ACHN (cell line): ENCODE data around the gene MYRFL.

ENCODE experiments used
- DNase-seq: peaks from one replicate; pipeline ENCODE4 v3.0.0-alpha.2; 2015
- in situ Hi-C: cut with HindIII; loops from 2 replicates; pipeline ENCODE4 v1.10.0; 2017; ENCODE audit warnings: low sequenced_read_pairs, low pct_ligation_motif_present, low pct_unique_long_range_greater_than_20kb

The MYRFL gene

DNA sequence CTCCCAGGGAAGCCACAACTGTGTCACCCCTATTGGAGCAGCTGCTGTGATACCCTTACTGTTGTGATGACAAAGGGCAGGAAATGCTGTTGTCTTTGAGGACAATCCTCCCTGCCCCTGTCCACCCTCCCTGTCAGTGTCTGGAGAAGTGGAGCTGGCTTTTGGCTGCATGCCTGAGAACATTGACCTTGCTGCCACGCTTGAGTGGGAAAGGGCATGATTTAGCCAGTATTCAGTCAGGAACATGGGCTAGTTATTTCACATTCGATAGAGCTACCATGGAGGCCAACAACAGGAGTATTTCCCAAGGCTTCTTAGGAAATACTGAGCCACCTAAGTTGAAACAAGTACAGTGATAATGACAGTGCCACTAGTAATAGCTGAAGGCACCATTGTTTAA, 59.4 kb downstream of the MYRFL start:
- DNase-seq = peak; percentile 61
- in situ Hi-C loops = loop anchor here (25.0 kb wide), 2 partner anchors 678 to 828 kb away; no protein-coding TSS in a partner anchor

GRCh38 chr12:69885658-69886057, 60.6 kb downstream of the MYRFL start:
- in situ Hi-C loops = loop anchor here (25.0 kb wide), 2 partner anchors 677 to 827 kb away; no protein-coding TSS in a partner anchor
- DNase-seq = no peak

- in situ Hi-C loops = loop anchor here (25.0 kb wide), 2 partner anchors 676 to 826 kb away; no protein-coding TSS in a partner anchor
- DNase-seq = no peak
Observed at GRCh38 chr12:69886109-69886508, 61.1 kb downstream of the MYRFL start.

GRCh38 chr12:69886715-69887114, 61.7 kb downstream of the MYRFL start:
- DNase-seq = no peak
- in situ Hi-C loops = loop anchor here (25.0 kb wide), 2 partner anchors 676 to 826 kb away; no protein-coding TSS in a partner anchor

GRCh38 chr12:69888901-69889300, 63.9 kb downstream of the MYRFL start:
- in situ Hi-C loops = loop anchor here (25.0 kb wide), 2 partner anchors 673 to 823 kb away; no protein-coding TSS in a partner anchor
- DNase-seq = no peak

GRCh38 chr12:69894800-69895383, 69.9 kb downstream of the MYRFL start:
- no peak for DNase-seq
- in situ Hi-C loops = loop anchor here (25.0 kb wide), 2 partner anchors 667 to 817 kb away; no protein-coding TSS in a partner anchor

GRCh38 chr12:69896653-69897381, 71.8 kb downstream of the MYRFL start:
- no peak for DNase-seq
- in situ Hi-C loops = loop anchor here (25.0 kb wide), 2 partner anchors 665 to 815 kb away; no protein-coding TSS in a partner anchor

DNA sequence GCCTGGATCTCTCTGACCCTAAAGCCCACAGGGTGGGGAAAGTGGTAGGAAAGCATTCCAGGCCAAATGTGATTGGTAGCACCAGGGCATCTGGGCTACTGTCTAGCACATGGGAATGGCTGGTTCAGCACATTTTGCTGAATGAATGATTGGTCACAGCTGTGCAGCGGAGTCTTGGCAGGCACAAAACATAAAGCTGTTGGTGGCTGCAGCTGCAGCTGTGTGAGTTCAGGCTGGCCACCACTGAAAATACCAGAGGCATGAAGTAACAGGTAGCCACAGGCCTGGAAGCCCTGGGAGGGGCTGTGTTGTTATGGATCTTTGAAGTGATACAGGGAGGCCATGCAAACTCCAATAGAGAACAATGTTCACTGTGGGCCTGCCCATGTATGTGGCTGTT, 72.7 kb downstream of the MYRFL start:
- in situ Hi-C loops = loop anchor here (25.0 kb wide), 2 partner anchors 665 to 815 kb away; no protein-coding TSS in a partner anchor
- peak; percentile 67 for DNase-seq

DNA sequence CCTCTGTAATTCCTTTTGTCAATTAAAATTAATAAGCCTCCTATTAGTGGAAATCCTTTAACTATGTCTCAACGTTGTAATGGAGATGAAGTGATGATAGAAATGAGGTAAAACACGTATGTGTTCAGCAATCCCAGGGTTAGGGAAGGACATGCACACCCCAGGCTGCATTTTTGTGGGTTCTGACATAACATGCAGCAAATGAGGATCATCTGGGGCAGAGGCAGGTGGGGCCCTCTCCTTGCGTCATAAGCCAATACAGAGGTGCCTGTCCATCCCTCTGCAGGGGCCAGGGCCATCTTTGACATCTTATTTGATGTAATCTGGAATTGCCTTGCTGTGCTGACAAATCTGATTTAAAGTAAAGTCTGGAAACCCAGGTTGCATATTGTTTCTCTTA, 73.2 kb downstream of the MYRFL start:
- in situ Hi-C loops = loop anchor here (25.0 kb wide), 2 partner anchors 664 to 814 kb away; no protein-coding TSS in a partner anchor
- no peak for DNase-seq

GRCh38 chr12:69900720-69901131, 75.7 kb downstream of the MYRFL start:
- in situ Hi-C loops = no loop called here
- peak; percentile 80 for DNase-seq

- DNase-seq = no peak
- in situ Hi-C loops = no loop called here
Observed at GRCh38 chr12:69901221-69901905, 76.3 kb downstream of the MYRFL start.

DNA sequence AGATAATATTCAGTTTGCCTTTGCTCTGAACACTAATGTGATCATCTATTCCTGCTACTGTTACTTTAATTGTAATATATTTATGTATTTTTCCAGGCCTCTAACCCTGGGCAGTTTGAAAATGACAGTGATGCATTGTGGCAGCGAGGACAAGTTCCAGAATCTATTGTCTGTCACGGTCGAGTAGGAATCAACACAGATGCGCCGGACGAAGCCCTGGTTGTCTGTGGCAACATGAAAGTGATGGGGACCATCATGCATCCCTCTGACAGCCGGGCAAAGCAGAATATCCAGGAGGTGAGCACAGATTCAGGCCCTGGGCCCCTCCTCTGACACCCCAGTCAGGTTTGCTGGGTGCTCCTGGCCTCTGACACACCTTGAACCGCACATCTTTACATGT, 78.5 kb downstream of the MYRFL start:
- in situ Hi-C loops = no loop called here
- no peak for DNase-seq

GRCh38 chr12:69904777-69905176, 79.8 kb downstream of the MYRFL start:
- DNase-seq = no peak
- in situ Hi-C loops = no loop called here

- no peak for DNase-seq
- in situ Hi-C loops = no loop called here
Observed at GRCh38 chr12:69905801-69906200, 80.8 kb downstream of the MYRFL start.

GRCh38 chr12:69906411-69907216, 81.6 kb downstream of the MYRFL start:
- in situ Hi-C loops = no loop called here
- DNase-seq = no peak

GRCh38 chr12:69908203-69908602, 83.2 kb downstream of the MYRFL start:
- in situ Hi-C loops = no loop called here
- DNase-seq = no peak

- in situ Hi-C loops = no loop called here
- no peak for DNase-seq
Observed at GRCh38 chr12:69910694-69911093, 85.7 kb downstream of the MYRFL start.

DNA sequence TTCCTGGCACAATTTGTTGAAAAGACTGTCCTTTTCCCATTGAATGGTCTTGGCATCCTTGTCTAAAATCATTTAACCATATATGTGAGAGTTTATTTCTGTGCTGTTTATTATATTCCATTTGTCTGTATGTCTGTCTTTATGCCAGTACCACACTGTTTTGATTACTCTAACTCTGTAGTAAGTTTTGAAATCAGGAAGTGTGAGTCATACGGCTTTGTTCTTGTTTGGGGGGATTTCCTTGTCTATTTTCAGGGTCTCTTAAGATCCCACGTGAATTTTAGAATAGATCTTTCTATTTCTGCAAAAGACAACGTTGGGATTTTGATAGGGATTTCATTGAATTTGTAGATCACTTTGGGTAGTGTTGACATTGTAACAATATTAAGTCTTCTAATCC, 88.5 kb downstream of the MYRFL start:
- no peak for DNase-seq
- in situ Hi-C loops = no loop called here
